CD4-positive, alpha-beta T cell treated with Interleukin-15 for 1 hour (primary cell): ENCODE results near the gene GRIN2A.
"Not testable (repeated sequence)": the region's sequence is repeated elsewhere in the genome, so short reads cannot be mapped to it uniquely, and the experiment has no call there.

ENCODE experiments used
- DNase-seq: peaks from one replicate; pipeline ENCODE4 v3.0.0-alpha.2; 2020

Gene GRIN2A

GRCh38 chr16:9907752-9908151 is 274.5 kb downstream of the GRIN2A start:
- no peak for DNase-seq

GRCh38 chr16:9906218-9906617 is 276.0 kb downstream of the GRIN2A start:
- DNase-seq, result no peak

GRCh38 chr16:9904526-9904925 is 277.7 kb downstream of the GRIN2A start:
- DNase-seq, result no peak

- no peak for DNase-seq
Measured at GRCh38 chr16:9900576-9900975, 281.7 kb downstream of the GRIN2A start.

- DNase-seq, result no peak
Measured at GRCh38 chr16:9898555-9898954, 283.7 kb downstream of the GRIN2A start.

GRCh38 chr16:9898124-9898523 is 284.1 kb downstream of the GRIN2A start:
- DNase-seq, result no peak

GRCh38 chr16:9895817-9896216 is 286.4 kb downstream of the GRIN2A start:
- no peak for DNase-seq

GRCh38 chr16:9885876-9886275 is 296.4 kb downstream of the GRIN2A start:
- DNase-seq, result no peak

- DNase-seq, result no peak
Measured at GRCh38 chr16:9885467-9885866, 296.8 kb downstream of the GRIN2A start.

GRCh38 chr16:9875981-9876380 is 306.2 kb downstream of the GRIN2A start:
- DNase-seq, result not testable (repeated sequence)

GRCh38 chr16:9874219-9874618 is 308.0 kb downstream of the GRIN2A start:
- DNase-seq, result no peak

- no peak for DNase-seq
Measured at GRCh38 chr16:9870962-9871361, 311.3 kb downstream of the GRIN2A start.

GRCh38 chr16:9869776-9870175 is 312.5 kb downstream of the GRIN2A start:
- DNase-seq, result no peak

GRCh38 chr16:9868606-9869149 is 313.6 kb downstream of the GRIN2A start:
- DNase-seq, result no peak

- no peak for DNase-seq
Measured at GRCh38 chr16:9867176-9867575, 315.1 kb downstream of the GRIN2A start.

- no peak for DNase-seq
Measured at GRCh38 chr16:9864461-9864860, 317.8 kb downstream of the GRIN2A start.

- no peak for DNase-seq
Measured at GRCh38 chr16:9862327-9862726, 319.9 kb downstream of the GRIN2A start.

GRCh38 chr16:9860876-9861275 is 321.4 kb downstream of the GRIN2A start:
- DNase-seq, result no peak

GRCh38 chr16:9859701-9860327 is 322.4 kb downstream of the GRIN2A start:
- no peak for DNase-seq

GRCh38 chr16:9854675-9855074 is 327.6 kb downstream of the GRIN2A start:
- no peak for DNase-seq

- no peak for DNase-seq
Measured at GRCh38 chr16:9852003-9852402, 330.2 kb downstream of the GRIN2A start.

GRCh38 chr16:9850817-9851216 is 331.4 kb downstream of the GRIN2A start:
- DNase-seq, result no peak

- DNase-seq, result no peak
Measured at GRCh38 chr16:9849697-9850245, 332.5 kb downstream of the GRIN2A start.

GRCh38 chr16:9847146-9847545 is 335.1 kb downstream of the GRIN2A start:
- DNase-seq, result no peak
